Small intestine (tissue), 7 donors: ENCODE data around the gene WSB2. TPM values are rescaled to one million over a fixed set of nuclear protein-coding genes. Genes with fewer than 3 reads are reported as not detected.
A peak's percentile ranks its signal among the peaks of the same experiment; 100 is the strongest.

ENCODE experiments used
- DNase-seq, 2 donors: peaks; one replicate each; pipeline versions ENCODE4 v3.0.0 to v3.0.0-alpha.2; 2013
- FAIRE-seq: peaks from 2 replicates; lab custom pipeline; 2012; peaks lifted over from hg19 to GRCh38; lab: Jason Lieb, UNC
- H3K27ac ChIP-seq, 3 donors: one replicate each; pipeline ENCODE4 v1.5.1; 2013; ENCODE audit warnings: low read length in 2 of 3, mild to moderate bottlenecking in 2 of 3, control low read depth in 1 of 3, inconsistent platforms in 1 of 3, low read depth in 1 of 3, moderate library complexity in 1 of 3
- H3K27me3 ChIP-seq, 3 donors: one replicate each; pipeline ENCODE4 v1.6.1; 2013; ENCODE audit warnings: low read length in 3 of 3, inconsistent platforms in 1 of 3; ENCODE audit not compliant: control insufficient read depth in 3 of 3, insufficient read depth in 3 of 3
- H3K36me3 ChIP-seq, 3 donors: one replicate each; pipeline ENCODE4 v1.6.1; 2013; ENCODE audit warnings: low read length in 3 of 3, inconsistent platforms in 1 of 3, low read depth in 1 of 3, mild to moderate bottlenecking in 1 of 3, moderate library complexity in 1 of 3; ENCODE audit not compliant: control insufficient read depth in 3 of 3, insufficient read depth in 2 of 3
- H3K4me1 ChIP-seq, 3 donors: one replicate each; pipeline ENCODE4 v1.6.1; 2013; ENCODE audit warnings: low read length in 2 of 3, inconsistent platforms in 1 of 3, low read depth in 1 of 3, mild to moderate bottlenecking in 1 of 3, moderate library complexity in 1 of 3; ENCODE audit not compliant: control insufficient read depth in 3 of 3, insufficient read depth in 2 of 3
- H3K4me3 ChIP-seq, 3 donors: one replicate each; pipeline ENCODE4 v1.5.1; 2013; ENCODE audit warnings: low read length in 3 of 3, control low read depth in 1 of 3, inconsistent platforms in 1 of 3, low read depth in 1 of 3, mild to moderate bottlenecking in 1 of 3, moderate library complexity in 1 of 3
- H3K9me3 ChIP-seq, 2 donors: one replicate each; pipeline ENCODE4 v1.6.1; 2013; ENCODE audit warnings: low read depth in 1 of 2, low read length in 1 of 2; ENCODE audit not compliant: control insufficient read depth in 2 of 2, insufficient read depth in 1 of 2
- whole genome bisulfite sequencing, 3 donors: extraction: QIAGEN DNeasy Blood & Tissue Kit; methylation state at CpG; one replicate each; pipeline ENCODE4 v1.1.7; 2013; 5-methylcytosine and 5-hydroxymethylcytosine counted together
- polyA plus RNA-seq, 4 donors: library from polyadenylated mRNA; stranded (reverse) in 3 of 4; unstranded in 1 of 4; fragments of 200-250 nt in 3 of 4; fragments of 120-200 nt in 1 of 4; gene quantifications; one replicate each; pipeline versions ENCODE4 v1.2.1 to v1.2.3, GENCODE V29; 2013
- donor health status: healthy with polysubstance abuse.
- donor health status: control.
- donor health status: control.
- donor health status: Bipolar disorder and iron deficiency.
- donor health status: healthy.

Gene WSB2
- polyA plus RNA-seq, 4 donors = 47.4 to 122 (median 95.6) TPM

DNA sequence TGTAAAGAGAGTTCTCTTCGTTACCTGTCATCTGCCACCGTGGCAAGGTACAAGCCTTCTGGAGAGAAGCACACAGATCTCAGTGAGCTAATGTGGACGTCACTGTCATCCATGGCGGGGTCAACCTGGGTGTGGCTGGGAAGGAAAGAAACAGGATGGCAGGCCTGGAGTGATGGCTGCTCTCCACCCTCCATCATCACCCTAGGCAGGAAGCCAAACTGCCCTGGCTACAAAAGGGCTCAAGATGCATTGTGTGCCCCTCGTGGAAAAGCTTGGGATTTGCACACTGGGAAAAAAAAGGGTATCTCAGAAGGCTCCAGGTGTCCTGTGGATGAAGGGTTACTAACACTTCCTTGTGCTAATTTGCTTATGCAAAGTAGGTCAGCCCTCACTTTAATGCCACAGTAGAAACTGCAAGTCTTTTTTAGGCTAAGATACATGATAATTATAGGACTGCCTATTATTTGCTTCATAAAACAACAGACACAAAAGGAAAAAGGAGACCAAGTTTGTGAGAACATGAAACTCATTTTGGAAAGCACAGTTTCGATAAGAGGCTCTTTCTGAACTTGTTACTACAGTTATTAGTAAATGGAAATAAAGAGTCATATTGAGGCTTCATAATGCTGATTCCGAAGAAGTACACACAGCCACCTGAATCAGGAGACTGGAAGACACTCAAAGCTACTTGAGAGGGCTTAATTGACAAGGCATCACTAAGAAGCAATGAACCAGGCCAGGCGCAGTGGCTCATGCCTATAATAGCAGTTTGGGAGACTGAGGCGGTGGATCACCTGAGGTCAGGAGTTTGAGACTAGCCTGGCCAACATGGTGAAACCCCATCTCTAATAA lies 25.6 kb downstream of the WSB2 start:
- H3K27me3 ChIP-seq = no peaks in the 10 kb centered on the region
- no peak overlapping the region for H3K4me3 ChIP-seq
- no peaks in the 10 kb centered on the region for H3K4me1 ChIP-seq
- H3K36me3 ChIP-seq = peaks cover 29 to 63% (median 39%) of the 10 kb centered on the region in 3 donors
- no peaks in the 10 kb centered on the region for H3K9me3 ChIP-seq
- DNase-seq = peak in 1 of 2 donors; percentile 6
- peak overlapping the region in 1 of 3 donors; percentile 2 for H3K27ac ChIP-seq
- WGBS, 3 donors = 74 to 78% (median 75%) methylated on average over 9 of the region's 9 CpGs
- FAIRE-seq = no peak

DNA sequence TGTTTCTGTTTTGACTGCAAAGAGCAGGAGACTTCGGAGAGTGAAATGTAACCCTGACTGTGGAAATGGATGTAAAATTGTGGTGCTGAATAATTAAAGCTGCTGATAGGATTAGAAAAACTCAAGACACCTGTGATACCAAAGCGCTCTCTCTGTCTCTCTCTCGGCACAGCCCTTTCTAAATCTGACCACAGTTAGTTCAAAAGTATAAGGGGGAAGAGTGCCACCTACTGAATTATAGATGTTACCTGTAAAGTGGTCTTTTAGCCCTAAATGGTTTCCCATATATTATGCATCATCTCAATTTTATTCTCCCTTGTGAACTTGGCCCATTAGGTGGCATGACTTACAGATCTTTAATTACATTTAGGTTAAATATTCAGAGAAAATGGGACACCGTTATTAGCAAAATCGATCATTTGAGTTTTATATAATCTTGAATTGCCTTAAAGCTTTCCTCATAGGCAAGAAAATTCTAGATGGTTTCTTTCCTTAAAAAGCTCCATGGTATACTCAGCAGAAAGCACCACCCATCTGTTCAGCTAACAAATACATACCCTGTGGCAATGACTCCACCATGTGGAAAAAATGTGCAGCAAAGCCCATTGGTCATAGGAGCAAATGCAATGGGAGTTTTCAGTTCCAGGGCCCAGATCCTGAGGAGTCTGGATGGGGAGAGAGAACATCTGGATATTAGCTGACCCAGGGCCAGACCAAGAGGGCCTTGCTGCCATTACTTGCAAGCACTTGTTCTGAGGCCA lies 26.4 kb downstream of the WSB2 start:
- 81 to 88% (median 84%) methylated on average over 5 of the region's 5 CpGs for whole genome bisulfite sequencing, 3 donors
- FAIRE-seq = no peak
- Histone ChIP-seq H3K9me3 (no peaks in the 10 kb centered on the region), H3K4me3 (no peak overlapping the region), H3K27ac (peak overlapping the region in 1 of 3 donors; percentile 2), H3K36me3 (peaks cover 29 to 55% (median 40%) of the 10 kb centered on the region in 3 donors), H3K27me3 (no peaks in the 10 kb centered on the region), H3K4me1 (no peaks in the 10 kb centered on the region)
- peak; percentile 39 to 51 for DNase-seq

GRCh38 chr12:118033902-118034301 lies 27.1 kb downstream of the WSB2 start:
- FAIRE-seq (no peak), DNase-seq (no peak)
- no peak overlapping the region for H3K4me3 ChIP-seq
- H3K9me3 ChIP-seq = no peaks in the 10 kb centered on the region
- peaks cover 28 to 54% (median 34%) of the 10 kb centered on the region in 3 donors for H3K36me3 ChIP-seq
- 84 to 91% (median 84%) methylated on average over 5 of the region's 5 CpGs for WGBS, 3 donors
- peak overlapping the region in 1 of 3 donors; percentile 45 for H3K27ac ChIP-seq
- no peaks in the 10 kb centered on the region for H3K4me1 ChIP-seq
- no peaks in the 10 kb centered on the region for H3K27me3 ChIP-seq

- peaks cover 28 to 53% (median 30%) of the 10 kb centered on the region in 3 donors for H3K36me3 ChIP-seq
- no peak overlapping the region for H3K27ac ChIP-seq
- H3K27me3 ChIP-seq = no peaks in the 10 kb centered on the region
- FAIRE-seq = no peak
- 84 to 88% (median 86%) methylated on average over 5 of the region's 5 CpGs for WGBS, 3 donors
- no peaks in the 10 kb centered on the region for H3K4me1 ChIP-seq
- no peak for DNase-seq
- H3K4me3 ChIP-seq = no peak overlapping the region
- H3K9me3 ChIP-seq = no peaks in the 10 kb centered on the region
These were observed 27.7 kb downstream of the WSB2 start for GRCh38 chr12:118033323-118033722.

DNA sequence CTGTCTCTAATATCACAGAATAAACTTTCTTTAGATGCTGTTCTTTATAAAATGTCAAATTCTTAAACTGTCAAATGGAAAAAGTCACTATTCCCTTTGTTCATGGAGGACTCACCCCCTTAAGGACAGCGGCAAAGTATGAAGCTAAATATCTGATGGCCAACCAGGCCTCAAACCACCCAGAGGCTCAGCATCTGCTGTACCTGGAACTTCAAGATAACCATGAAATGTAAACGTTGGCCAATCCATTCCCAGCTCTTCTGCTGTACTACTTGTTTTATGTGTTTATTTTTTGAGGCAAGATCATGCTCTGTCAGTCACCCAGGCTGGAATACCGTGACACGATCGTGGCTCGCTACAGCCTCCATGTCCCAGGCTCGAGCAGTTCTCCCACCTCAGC lies 28.8 kb downstream of the WSB2 start:
- Histone ChIP-seq H3K36me3 (peaks cover 21 to 45% (median 30%) of the 10 kb centered on the region in 3 donors), H3K9me3 (no peaks in the 10 kb centered on the region), H3K4me3 (no peak overlapping the region), H3K27me3 (no peaks in the 10 kb centered on the region), H3K27ac (no peak overlapping the region), H3K4me1 (no peaks in the 10 kb centered on the region)
- 85 to 92% (median 88%) methylated on average over 7 of the region's 7 CpGs for WGBS, 3 donors
- no peak for FAIRE-seq
- no peak for DNase-seq

DNA sequence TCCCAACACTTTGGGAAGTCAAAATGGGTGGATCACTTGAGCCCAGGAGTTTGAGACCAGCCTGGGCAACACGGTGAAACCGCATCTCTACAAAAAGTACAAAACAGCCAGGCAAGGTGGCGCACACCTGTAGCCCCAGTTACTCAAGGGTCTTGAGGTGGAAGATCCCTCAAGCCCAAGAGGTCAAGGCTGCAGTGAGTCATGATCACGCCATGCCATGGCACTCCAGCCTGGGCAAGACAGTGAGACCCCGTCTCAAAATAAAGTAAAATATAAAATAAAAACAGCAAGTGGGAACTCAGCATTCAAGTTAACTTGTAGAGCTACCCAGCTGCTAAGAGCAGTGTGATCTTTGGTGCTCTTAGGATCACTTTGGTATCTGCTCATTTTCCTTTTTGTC lies 31.8 kb downstream of the WSB2 start:
- no peak overlapping the region for H3K4me3 ChIP-seq
- no peak for DNase-seq
- FAIRE-seq = no peak
- peaks cover 18 to 43% (median 26%) of the 10 kb centered on the region in 3 donors for H3K36me3 ChIP-seq
- 96 to 97% (median 97%) methylated on average over 5 of the region's 5 CpGs for WGBS, 3 donors
- H3K27me3 ChIP-seq = no peaks in the 10 kb centered on the region
- no peaks in the 10 kb centered on the region for H3K4me1 ChIP-seq
- no peaks in the 10 kb centered on the region for H3K9me3 ChIP-seq
- no peak overlapping the region for H3K27ac ChIP-seq

- H3K27ac ChIP-seq = no peak overlapping the region
- FAIRE-seq (no peak), DNase-seq (no peak)
- H3K4me3 ChIP-seq = no peak overlapping the region
- H3K36me3 ChIP-seq = peaks cover 4 to 42% (median 16%) of the 10 kb centered on the region in 3 donors
- H3K9me3 ChIP-seq = no peaks in the 10 kb centered on the region
- H3K4me1 ChIP-seq = no peaks in the 10 kb centered on the region
- H3K27me3 ChIP-seq = no peaks in the 10 kb centered on the region
- 82 to 86% (median 83%) methylated on average over 4 of the region's 4 CpGs for WGBS, 3 donors
These were observed 35.8 kb downstream of the WSB2 start for GRCh38 chr12:118025168-118025567.

- FAIRE-seq = no peak
- DNase-seq = no peak
- Histone ChIP-seq H3K4me3 (no peak overlapping the region), H3K27ac (no peak overlapping the region), H3K36me3 (peaks cover 0 to 42% (median 21%) of the 10 kb centered on the region in 3 donors), H3K4me1 (no peaks in the 10 kb centered on the region), H3K9me3 (no peaks in the 10 kb centered on the region), H3K27me3 (no peaks in the 10 kb centered on the region)
- 90 to 96% (median 91%) methylated on average over 8 to 9 of the region's 9 CpGs for WGBS, 3 donors
These were observed 37.6 kb downstream of the WSB2 start for GRCh38 chr12:118023301-118023860.
